Fibroblast of the aortic adventitia (primary cell): Measurements from ENCODE around the gene ZMIZ1. TPM values are rescaled to one million over a fixed set of nuclear protein-coding genes. Genes with fewer than 3 reads are reported as not detected.

Experiments used
- DNase-seq: peaks from one replicate; pipeline ENCODE4 v3.0.0-alpha.2; 2010; ENCODE audit warnings: low read depth
- H3K4me3 ChIP-seq: 2 replicates; pipeline ENCODE4 v1.5.1; 2011; ENCODE audit warnings: low read depth, mild to moderate bottlenecking, control low read depth, low read length, moderate library complexity
- total RNA-seq: library from RNA; depleted of rRNA; stranded (reverse); fragments of >200 nt; gene quantifications from 2 replicates; pipeline ENCODE4 v1.2.3, GENCODE V29; 2012; ENCODE audit warnings: low replicate concordance
- TF ChIP-seq, protein P1 (sequence below): IDR thresholded peaks from 2 replicates; pipeline ENCODE4 v1.5.1; 2011; ENCODE audit warnings: mild to moderate bottlenecking, low read length, control low read depth, inconsistent platforms; ENCODE audit not compliant: insufficient read depth

ZMIZ1 gene, protein sequence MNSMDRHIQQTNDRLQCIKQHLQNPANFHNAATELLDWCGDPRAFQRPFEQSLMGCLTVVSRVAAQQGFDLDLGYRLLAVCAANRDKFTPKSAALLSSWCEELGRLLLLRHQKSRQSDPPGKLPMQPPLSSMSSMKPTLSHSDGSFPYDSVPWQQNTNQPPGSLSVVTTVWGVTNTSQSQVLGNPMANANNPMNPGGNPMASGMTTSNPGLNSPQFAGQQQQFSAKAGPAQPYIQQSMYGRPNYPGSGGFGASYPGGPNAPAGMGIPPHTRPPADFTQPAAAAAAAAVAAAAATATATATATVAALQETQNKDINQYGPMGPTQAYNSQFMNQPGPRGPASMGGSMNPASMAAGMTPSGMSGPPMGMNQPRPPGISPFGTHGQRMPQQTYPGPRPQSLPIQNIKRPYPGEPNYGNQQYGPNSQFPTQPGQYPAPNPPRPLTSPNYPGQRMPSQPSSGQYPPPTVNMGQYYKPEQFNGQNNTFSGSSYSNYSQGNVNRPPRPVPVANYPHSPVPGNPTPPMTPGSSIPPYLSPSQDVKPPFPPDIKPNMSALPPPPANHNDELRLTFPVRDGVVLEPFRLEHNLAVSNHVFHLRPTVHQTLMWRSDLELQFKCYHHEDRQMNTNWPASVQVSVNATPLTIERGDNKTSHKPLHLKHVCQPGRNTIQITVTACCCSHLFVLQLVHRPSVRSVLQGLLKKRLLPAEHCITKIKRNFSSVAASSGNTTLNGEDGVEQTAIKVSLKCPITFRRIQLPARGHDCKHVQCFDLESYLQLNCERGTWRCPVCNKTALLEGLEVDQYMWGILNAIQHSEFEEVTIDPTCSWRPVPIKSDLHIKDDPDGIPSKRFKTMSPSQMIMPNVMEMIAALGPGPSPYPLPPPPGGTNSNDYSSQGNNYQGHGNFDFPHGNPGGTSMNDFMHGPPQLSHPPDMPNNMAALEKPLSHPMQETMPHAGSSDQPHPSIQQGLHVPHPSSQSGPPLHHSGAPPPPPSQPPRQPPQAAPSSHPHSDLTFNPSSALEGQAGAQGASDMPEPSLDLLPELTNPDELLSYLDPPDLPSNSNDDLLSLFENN
- 15.0 and 28.1 TPM in 2 replicates for total RNA-seq

DNA sequence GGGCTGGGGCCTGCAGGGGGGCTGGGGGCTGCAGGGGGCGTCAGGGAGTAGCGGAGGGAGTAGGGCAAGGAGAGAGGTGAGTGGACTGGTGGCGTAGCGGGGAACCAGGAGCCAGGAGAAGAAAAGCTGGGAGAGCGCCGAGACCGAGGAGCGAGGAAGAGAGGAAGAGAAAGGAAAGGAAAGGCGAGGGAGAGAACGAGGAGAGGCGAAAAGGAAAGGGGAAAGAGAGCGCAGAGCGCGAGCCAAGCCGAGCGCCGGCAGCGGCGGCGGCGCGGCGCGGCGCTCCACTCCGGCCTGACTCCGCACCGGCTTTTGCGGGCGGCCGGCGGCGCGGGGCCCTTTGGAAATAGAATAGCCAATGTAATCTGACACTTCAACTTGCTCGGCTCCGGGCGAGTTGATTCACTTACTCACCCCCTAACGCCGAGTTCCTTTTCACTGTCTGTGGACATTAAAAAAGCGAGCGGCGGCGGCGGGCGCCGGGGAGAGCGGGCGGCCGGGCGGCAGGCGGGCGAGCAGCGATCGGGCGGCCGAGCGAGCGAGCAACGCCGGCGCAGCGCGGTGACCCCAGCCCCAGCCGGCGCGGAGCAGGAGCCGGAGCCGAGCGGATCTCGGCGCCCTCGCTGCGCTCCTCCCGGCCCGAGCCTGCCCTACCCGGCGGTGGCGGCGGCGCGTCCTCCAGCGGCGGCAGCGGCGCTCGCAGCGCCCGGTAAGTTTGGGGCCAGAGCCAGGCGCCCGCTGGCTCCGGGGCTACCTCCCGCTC lies at the start of gene ZMIZ1:
ZMIZ1 (plus strand) TSS at position 405 of the 763 bp plus-strand sequence. CDS start 132,667 bp downstream, outside the sequence.
- peak within 1 kb of the TSS; percentile 96 for H3K4me3 ChIP-seq
- TF ChIP-seq, protein P1, sequence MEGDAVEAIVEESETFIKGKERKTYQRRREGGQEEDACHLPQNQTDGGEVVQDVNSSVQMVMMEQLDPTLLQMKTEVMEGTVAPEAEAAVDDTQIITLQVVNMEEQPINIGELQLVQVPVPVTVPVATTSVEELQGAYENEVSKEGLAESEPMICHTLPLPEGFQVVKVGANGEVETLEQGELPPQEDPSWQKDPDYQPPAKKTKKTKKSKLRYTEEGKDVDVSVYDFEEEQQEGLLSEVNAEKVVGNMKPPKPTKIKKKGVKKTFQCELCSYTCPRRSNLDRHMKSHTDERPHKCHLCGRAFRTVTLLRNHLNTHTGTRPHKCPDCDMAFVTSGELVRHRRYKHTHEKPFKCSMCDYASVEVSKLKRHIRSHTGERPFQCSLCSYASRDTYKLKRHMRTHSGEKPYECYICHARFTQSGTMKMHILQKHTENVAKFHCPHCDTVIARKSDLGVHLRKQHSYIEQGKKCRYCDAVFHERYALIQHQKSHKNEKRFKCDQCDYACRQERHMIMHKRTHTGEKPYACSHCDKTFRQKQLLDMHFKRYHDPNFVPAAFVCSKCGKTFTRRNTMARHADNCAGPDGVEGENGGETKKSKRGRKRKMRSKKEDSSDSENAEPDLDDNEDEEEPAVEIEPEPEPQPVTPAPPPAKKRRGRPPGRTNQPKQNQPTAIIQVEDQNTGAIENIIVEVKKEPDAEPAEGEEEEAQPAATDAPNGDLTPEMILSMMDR: peak; percentile 22
- DNase-seq: peak; percentile 93

DNA sequence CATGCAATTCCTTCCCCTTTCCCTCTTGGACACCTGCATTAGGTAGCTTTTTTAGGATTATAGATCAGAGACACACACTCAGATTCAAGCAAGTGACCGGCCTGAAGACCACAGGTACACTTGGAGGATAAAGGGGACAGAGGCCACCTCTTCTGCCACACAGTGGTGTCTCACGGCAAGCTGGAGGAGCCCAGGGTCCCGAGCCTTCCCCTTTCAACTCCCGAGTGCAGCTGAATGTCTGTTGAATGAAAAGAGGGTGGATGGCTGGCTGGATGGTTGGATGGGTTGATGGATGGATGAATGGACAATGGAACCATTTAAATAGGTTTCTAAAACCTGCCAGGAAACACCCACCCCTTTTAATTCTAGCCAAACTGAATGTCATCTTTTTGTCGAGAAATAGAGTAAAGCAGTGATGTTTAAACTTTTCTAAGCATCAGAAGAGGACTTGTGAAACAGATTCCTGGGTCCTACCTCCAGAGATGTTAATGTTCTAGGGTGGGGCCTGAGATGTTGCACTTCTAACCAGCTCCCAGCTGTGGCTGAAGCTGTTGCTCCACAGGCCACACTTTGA lies 49.2 kb upstream of the ZMIZ1 start:
- TF ChIP-seq, protein P1: no peak
- DNase-seq: no peak

DNA sequence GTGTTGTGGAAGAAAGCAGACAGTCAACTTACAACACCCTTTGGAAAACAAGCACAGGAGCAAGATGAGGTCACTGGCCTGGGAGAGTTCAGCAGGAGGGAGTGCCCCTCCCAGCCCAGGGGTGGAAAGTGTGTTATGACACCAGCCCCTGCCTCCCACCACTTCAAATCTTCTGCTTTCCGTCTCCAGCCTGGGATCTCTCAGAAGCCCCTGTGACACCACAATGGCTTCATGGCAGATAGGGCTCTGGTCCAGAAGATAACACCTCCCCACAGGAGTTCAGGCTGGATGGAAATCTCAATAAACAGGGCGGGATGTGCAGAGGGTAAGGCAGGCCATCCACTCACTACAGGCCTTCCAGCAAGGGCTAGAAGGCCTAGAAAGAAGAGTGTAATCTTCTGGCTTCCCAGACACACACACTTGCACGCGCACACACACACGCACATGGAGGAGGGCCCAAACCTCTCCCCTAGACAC lies 48.7 kb upstream of the ZMIZ1 start:
- TF ChIP-seq, protein P1: no peak
- peak; percentile 72 for DNase-seq
- no peak overlapping the region for H3K4me3 ChIP-seq

More for the DNA sequence above, 49.2 kb upstream of the ZMIZ1 start:
- no peak overlapping the region for H3K4me3 ChIP-seq

DNA sequence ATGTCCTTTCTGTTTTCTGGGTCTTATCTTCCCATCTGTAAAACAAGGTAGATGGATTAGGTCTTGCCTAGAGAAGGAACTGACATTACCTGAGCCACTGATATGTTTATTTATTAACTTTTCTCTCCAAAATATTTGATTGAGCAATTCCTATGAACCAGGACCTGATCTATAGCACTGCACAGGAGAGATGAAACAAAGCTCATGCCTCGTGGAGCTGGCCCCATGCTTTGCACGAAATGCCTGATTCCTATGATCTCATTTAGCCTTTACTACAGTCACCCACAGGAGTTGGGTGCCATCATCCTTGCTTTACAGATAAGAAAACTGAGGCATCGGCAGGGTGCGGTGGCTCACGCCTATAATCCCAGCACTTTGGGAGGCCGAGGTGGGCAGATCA lies 48.2 kb upstream of the ZMIZ1 start:
- no peak for DNase-seq
- no peak overlapping the region for H3K4me3 ChIP-seq
- TF ChIP-seq, protein P1: no peak

DNA sequence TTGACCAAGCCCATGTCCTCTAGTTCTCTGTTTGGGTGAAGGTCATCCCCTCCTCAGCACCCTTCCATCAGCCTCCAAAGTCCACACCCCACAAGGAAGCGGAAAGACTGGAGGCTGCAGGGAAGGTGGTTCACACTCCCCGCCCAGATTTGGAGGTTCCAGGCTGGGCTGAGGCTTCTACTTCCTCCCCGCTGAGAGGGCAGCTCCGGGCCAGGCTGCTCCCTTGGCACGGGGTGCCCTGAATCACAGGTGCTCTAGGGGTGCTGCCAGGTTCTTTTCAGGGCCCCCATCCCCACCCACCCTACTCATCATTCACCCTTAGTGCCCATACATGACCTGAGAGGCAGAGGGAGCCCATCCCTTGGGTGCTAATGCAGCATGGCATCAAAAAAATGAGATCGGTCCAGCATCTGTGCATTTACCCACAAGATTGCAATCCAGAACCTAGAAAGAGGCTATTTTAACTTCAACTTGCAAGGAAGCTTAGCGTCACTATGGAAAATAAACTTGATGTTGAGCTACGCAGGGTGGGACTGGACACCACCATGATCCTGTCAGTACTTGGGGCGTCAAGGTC lies 47.3 kb upstream of the ZMIZ1 start:
- DNase-seq: no peak
- H3K4me3 ChIP-seq: no peak overlapping the region
- TF ChIP-seq, protein P1: no peak
